Measurements from ENCODE around the gene DTWD2.
"Not testable (repeated sequence)": the region's sequence is repeated elsewhere in the genome, so short reads cannot be mapped to it uniquely, and the experiment has no call there.

DTWD2 gene

GRCh38 chr5:118996098-118996497 lies 7.8 kb upstream of the DTWD2 start:
- no peak for DNase-seq

- no peak for DNase-seq
These were observed 6.2 kb upstream of the DTWD2 start for GRCh38 chr5:118994595-118994994.

GRCh38 chr5:118993118-118993517 lies 4.8 kb upstream of the DTWD2 start:
- not testable (repeated sequence) for DNase-seq

- DNase-seq: not testable (repeated sequence)
These were observed 3.7 kb upstream of the DTWD2 start for GRCh38 chr5:118992055-118992454.

- no peak for DNase-seq
These were observed 2.2 kb upstream of the DTWD2 start for GRCh38 chr5:118990582-118990981.

GRCh38 chr5:118989816-118990215 lies 1.5 kb upstream of the DTWD2 start:
- no peak for DNase-seq

- DNase-seq: peak; percentile 61
These were observed 476 bp upstream of the DTWD2 start for GRCh38 chr5:118988866-118989180.

- no peak for DNase-seq
These were observed 3.7 kb downstream of the DTWD2 start for GRCh38 chr5:118984602-118985001.

GRCh38 chr5:118981783-118982182 lies 6.6 kb downstream of the DTWD2 start:
- no peak for DNase-seq

- no peak for DNase-seq
These were observed 7.9 kb downstream of the DTWD2 start for GRCh38 chr5:118980438-118980837.

- DNase-seq: no peak
These were observed 8.3 kb downstream of the DTWD2 start for GRCh38 chr5:118980017-118980416.

GRCh38 chr5:118973779-118974445 lies 14.4 kb downstream of the DTWD2 start:
- not testable (repeated sequence) for DNase-seq

GRCh38 chr5:118968925-118969375 lies 19.4 kb downstream of the DTWD2 start:
- DNase-seq: no peak

- DNase-seq: no peak
These were observed 19.9 kb downstream of the DTWD2 start for GRCh38 chr5:118968406-118968911.

GRCh38 chr5:118967059-118967508 lies 21.3 kb downstream of the DTWD2 start:
- no peak for DNase-seq

GRCh38 chr5:118965890-118966289 lies 22.5 kb downstream of the DTWD2 start:
- no peak for DNase-seq

- DNase-seq: not testable (repeated sequence)
These were observed 23.4 kb downstream of the DTWD2 start for GRCh38 chr5:118964970-118965369.

- not testable (repeated sequence) for DNase-seq
These were observed 24.0 kb downstream of the DTWD2 start for GRCh38 chr5:118964388-118964787.

- DNase-seq: no peak
These were observed 25.2 kb downstream of the DTWD2 start for GRCh38 chr5:118963169-118963568.

GRCh38 chr5:118960557-118960956 lies 27.8 kb downstream of the DTWD2 start:
- DNase-seq: no peak

- no peak for DNase-seq
These were observed 31.6 kb downstream of the DTWD2 start for GRCh38 chr5:118956727-118957126.

GRCh38 chr5:118953652-118954005 lies 34.7 kb downstream of the DTWD2 start:
- no peak for DNase-seq

GRCh38 chr5:118952992-118953651 lies 35.2 kb downstream of the DTWD2 start:
- DNase-seq: no peak

GRCh38 chr5:118952306-118952705 lies 36.0 kb downstream of the DTWD2 start:
- DNase-seq: not testable (repeated sequence)

GRCh38 chr5:118950354-118950753 lies 38.0 kb downstream of the DTWD2 start:
- not testable (repeated sequence) for DNase-seq
